ENCODE data around the gene BMI1. TPM values are rescaled to one million over a fixed set of nuclear protein-coding genes. Genes with fewer than 3 reads are reported as not detected.

The BMI1 gene
- total RNA-seq, 4 donors from 2014 or later, result 50.2 to 85.7 (median 64.7) TPM

GRCh38 chr10:22368402-22368801, 47.5 kb downstream of the BMI1 start:
- intact Hi-C loops (cut with DNase I; ENCODE audit: low total_unique reads), result no loop called here
- no peak overlapping the region for H3K27ac ChIP-seq
- DNase-seq, result no peak

GRCh38 chr10:22368981-22369380, 48.1 kb downstream of the BMI1 start:
- H3K4me1 ChIP-seq, result no peaks in the 10 kb centered on the region
- no peak for DNase-seq
- H3K27ac ChIP-seq, result no peak overlapping the region
- H3K9me3 ChIP-seq, result no peaks in the 10 kb centered on the region
- H3K4me3 ChIP-seq, result no peak overlapping the region
- TF ChIP-seq POLR2A (IDR thresholded peaks at IDR 0.05), result no peak
- TF ChIP-seq CTCF (IDR thresholded peaks at IDR 0.05), result no peak
- H3K27me3 ChIP-seq, result peaks cover 0 to 3% of the 10 kb centered on the region in 2 donors
- intact Hi-C loops (cut with DNase I; ENCODE audit: low total_unique reads), result no loop called here
- H3K36me3 ChIP-seq, result no peaks in the 10 kb centered on the region

More at GRCh38 chr10:22368402-22368801, 47.5 kb downstream of the BMI1 start:
- Histone ChIP-seq H3K9me3 (no peaks in the 10 kb centered on the region), H3K4me3 (no peak overlapping the region), H3K27me3 (peaks cover 0 to 3% of the 10 kb centered on the region in 2 donors), H3K4me1 (no peaks in the 10 kb centered on the region), H3K36me3 (no peaks in the 10 kb centered on the region)
- TF ChIP-seq CTCF (IDR thresholded peaks at IDR 0.05) (no peak), POLR2A (IDR thresholded peaks at IDR 0.05) (no peak)

- intact Hi-C loops (cut with DNase I; ENCODE audit: low total_unique reads), result no loop called here
- Histone ChIP-seq H3K27me3 (peaks cover 0 to 3% of the 10 kb centered on the region in 2 donors), H3K27ac (no peak overlapping the region), H3K4me1 (no peaks in the 10 kb centered on the region), H3K4me3 (no peak overlapping the region), H3K36me3 (no peaks in the 10 kb centered on the region), H3K9me3 (no peaks in the 10 kb centered on the region)
- TF ChIP-seq POLR2A (IDR thresholded peaks at IDR 0.05) (no peak), CTCF (IDR thresholded peaks at IDR 0.05) (no peak)
- DNase-seq, result no peak
Observed at GRCh38 chr10:22369434-22370072, 48.7 kb downstream of the BMI1 start.

GRCh38 chr10:22370320-22370719, 49.4 kb downstream of the BMI1 start:
- Histone ChIP-seq H3K36me3 (no peaks in the 10 kb centered on the region), H3K27me3 (peaks cover 0 to 3% of the 10 kb centered on the region in 2 donors), H3K4me1 (no peaks in the 10 kb centered on the region), H3K9me3 (no peaks in the 10 kb centered on the region), H3K4me3 (no peak overlapping the region), H3K27ac (no peak overlapping the region)
- intact Hi-C loops (cut with DNase I; ENCODE audit: low total_unique reads), result no loop called here
- DNase-seq, result no peak
- TF ChIP-seq POLR2A (IDR thresholded peaks at IDR 0.05) (no peak), CTCF (IDR thresholded peaks at IDR 0.05) (no peak)

GRCh38 chr10:22372298-22372697, 51.4 kb downstream of the BMI1 start:
- intact Hi-C loops (cut with DNase I; ENCODE audit: low total_unique reads), result no loop called here
- no peak for TF ChIP-seq POLR2A (IDR thresholded peaks at IDR 0.05)
- no peak for TF ChIP-seq CTCF (IDR thresholded peaks at IDR 0.05)
- Histone ChIP-seq H3K27me3 (peaks cover 0 to 3% of the 10 kb centered on the region in 2 donors), H3K4me3 (no peak overlapping the region), H3K9me3 (no peaks in the 10 kb centered on the region), H3K4me1 (no peaks in the 10 kb centered on the region), H3K36me3 (no peaks in the 10 kb centered on the region), H3K27ac (no peak overlapping the region)
- DNase-seq, result no peak
